Transverse colon (tissue), 4 donors: ENCODE data around the gene KRT13. TPM values are rescaled to one million over a fixed set of nuclear protein-coding genes. Genes with fewer than 3 reads are reported as not detected.

Experiments used
- DNase-seq: peaks from one replicate; pipeline ENCODE4 v3.0.0-alpha.2; 2019
- H3K27ac ChIP-seq, 4 donors: fragments of 200-600 bp; sonication (generic); 2 replicates each; pipeline ENCODE4 v1.5.1; 2016 to 2018; ENCODE audit warnings: inconsistent platforms in 4 of 4
- H3K27me3 ChIP-seq: fragments of 200-600 bp; sonication (generic); 2 replicates; pipeline ENCODE4 v1.5.1; 2017; ENCODE audit warnings: inconsistent platforms
- H3K36me3 ChIP-seq, 4 donors: fragments of 200-600 bp; sonication (generic); 2 replicates each; pipeline ENCODE4 v1.5.1; 2017 to 2019; ENCODE audit warnings: inconsistent platforms in 4 of 4
- H3K4me1 ChIP-seq, 4 donors: fragments of 200-600 bp; sonication (generic); 2 replicates each; pipeline ENCODE4 v1.5.1; 2017 to 2020; ENCODE audit warnings: inconsistent platforms in 4 of 4
- H3K4me3 ChIP-seq, 4 donors: fragments of 200-600 bp; sonication (generic); 1 replicate in 1 of 4; 2 replicates in 3 of 4; pipeline versions ENCODE4 v1.5.1 to v1.6.1; 2017 to 2019; ENCODE audit warnings: inconsistent platforms in 4 of 4
- H3K9me3 ChIP-seq, 2 donors: fragments of 200-600 bp; sonication (generic); 2 replicates each; pipeline ENCODE4 v1.5.1; 2017 to 2019; ENCODE audit warnings: inconsistent platforms in 2 of 2
- EP300 ChIP-seq: sonication (generic); formaldehyde crosslinking; IDR thresholded peaks from one replicate; pipeline ENCODE4 v1.6.1; 2017; ENCODE audit warnings: antibody characterized with exemption, low read depth
- POLR2A ChIP-seq: fragments of 450-650 bp; IDR thresholded peaks from one replicate; pipeline ENCODE4 v1.6.1; 2016; ENCODE audit warnings: antibody characterized with exemption, mild to moderate bottlenecking, moderate library complexity
- POLR2AphosphoS5 ChIP-seq, 3 donors: sonication (generic); formaldehyde crosslinking; IDR thresholded peaks; one replicate each; pipeline ENCODE4 v1.6.1; 2016; ENCODE audit warnings: antibody characterized with exemption in 3 of 3
- WGBS, 2 donors: methylation state at CpG; one replicate each; pipeline ENCODE4 v1.1.5; 2018; ENCODE audit warnings: low coverage in 1 of 2; 5-methylcytosine and 5-hydroxymethylcytosine counted together
- in situ Hi-C, 4 donors: fragments of 200-750 bp; cut with MboI; loops; one replicate each; pipeline versions ENCODE4 v1.15.0 to v1.15.1; 2017; ENCODE audit warnings: low sequenced_read_pairs in 3 of 4, low pct_ligation_motif_present in 1 of 4, low pct_unique_long_range_greater_than_20kb in 1 of 4
- intact Hi-C: fragments of 100-400 bp; cut with DNase I; formaldehyde crosslinking; loops from one replicate; pipeline ENCODE4 v1.15.1; 2023; ENCODE audit warnings: low total_unique reads
- total RNA-seq, 4 donors: library from RNA; depleted of rRNA; stranded (reverse); fragments of >200 nt; gene quantifications; one replicate each; pipeline ENCODE4 v1.1.0, GENCODE V29; 2016
- TF ChIP-seq, protein P1 (sequence below), 5 experiments: fragments of 200-600 bp in 3 of 5; fragments of 450-650 bp in 2 of 5; sonication (generic) in 3 of 5; IDR thresholded peaks; 1 replicate in 2 of 5; 2 replicates in 3 of 5; pipeline ENCODE4 v1.5.1; 2016 to 2017; ENCODE audit warnings: antibody characterized with exemption in 5 of 5, inconsistent platforms in 3 of 5, mild to moderate bottlenecking in 2 of 5, moderate library complexity in 1 of 5

KRT13 gene
- total RNA-seq, 4 donors from 2014 or later = 0.27 TPM; not detected in 3

DNA sequence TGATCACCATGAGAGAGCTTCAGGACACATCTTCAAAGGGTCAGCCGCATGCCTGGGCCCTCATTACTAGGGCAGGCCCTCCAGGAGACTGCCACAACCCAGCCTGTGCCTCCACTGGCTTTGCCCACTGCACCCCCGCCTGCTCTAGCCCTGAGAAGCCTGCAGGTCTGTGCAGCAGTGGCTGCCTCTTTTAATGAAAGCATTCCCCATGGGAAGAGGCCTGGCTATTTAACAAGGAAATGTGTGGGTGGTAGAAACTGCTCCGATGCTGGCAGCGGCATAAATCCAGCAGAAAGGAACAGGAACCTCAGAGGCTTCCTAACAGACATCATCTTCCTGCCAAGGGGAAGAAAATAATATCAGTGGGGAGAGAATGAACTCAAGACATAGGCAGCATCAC, 37.9 kb downstream of the KRT13 start:
- Histone ChIP-seq H3K9me3 (no peaks in the 10 kb centered on the region), H3K4me1 (no peaks in the 10 kb centered on the region), H3K27me3 (no peaks in the 10 kb centered on the region), H3K4me3 (no peak overlapping the region), H3K36me3 (no peaks in the 10 kb centered on the region), H3K27ac (no peak overlapping the region)
- no peak for TF ChIP-seq POLR2AphosphoS5 (IDR thresholded peaks at IDR 0.05)
- TF ChIP-seq, protein P1, sequence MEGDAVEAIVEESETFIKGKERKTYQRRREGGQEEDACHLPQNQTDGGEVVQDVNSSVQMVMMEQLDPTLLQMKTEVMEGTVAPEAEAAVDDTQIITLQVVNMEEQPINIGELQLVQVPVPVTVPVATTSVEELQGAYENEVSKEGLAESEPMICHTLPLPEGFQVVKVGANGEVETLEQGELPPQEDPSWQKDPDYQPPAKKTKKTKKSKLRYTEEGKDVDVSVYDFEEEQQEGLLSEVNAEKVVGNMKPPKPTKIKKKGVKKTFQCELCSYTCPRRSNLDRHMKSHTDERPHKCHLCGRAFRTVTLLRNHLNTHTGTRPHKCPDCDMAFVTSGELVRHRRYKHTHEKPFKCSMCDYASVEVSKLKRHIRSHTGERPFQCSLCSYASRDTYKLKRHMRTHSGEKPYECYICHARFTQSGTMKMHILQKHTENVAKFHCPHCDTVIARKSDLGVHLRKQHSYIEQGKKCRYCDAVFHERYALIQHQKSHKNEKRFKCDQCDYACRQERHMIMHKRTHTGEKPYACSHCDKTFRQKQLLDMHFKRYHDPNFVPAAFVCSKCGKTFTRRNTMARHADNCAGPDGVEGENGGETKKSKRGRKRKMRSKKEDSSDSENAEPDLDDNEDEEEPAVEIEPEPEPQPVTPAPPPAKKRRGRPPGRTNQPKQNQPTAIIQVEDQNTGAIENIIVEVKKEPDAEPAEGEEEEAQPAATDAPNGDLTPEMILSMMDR (IDR thresholded peaks at IDR 0.05) = no peak
- no peak for TF ChIP-seq EP300
- no peak for TF ChIP-seq POLR2A
- in situ Hi-C loops (no loop called here), intact Hi-C loops (no loop called here)
- DNase-seq = no peak
- 53 to 70% methylated on average over 2 to 4 of the region's 4 CpGs for WGBS, 2 donors

DNA sequence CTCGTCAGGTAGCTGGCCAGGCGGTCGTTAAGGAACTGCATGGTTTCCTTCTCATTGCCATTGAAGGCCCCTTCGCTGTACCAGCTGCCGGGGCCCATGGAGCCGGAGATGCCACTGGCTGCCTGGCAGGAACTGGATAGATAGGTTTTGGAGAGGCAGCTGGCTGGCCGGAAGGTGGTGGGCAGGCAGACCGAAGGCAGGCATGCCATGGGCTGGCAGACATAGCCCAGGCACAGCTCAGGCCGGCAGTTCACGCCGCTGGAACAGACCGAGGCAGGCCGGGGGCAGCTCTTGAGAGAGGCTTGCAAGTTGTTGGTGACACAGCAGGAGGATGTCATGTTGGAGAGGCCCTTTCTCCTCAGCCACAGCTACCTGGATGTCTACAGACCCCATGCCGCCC, 38.4 kb downstream of the KRT13 start, which contains the start of gene KRT32:
Gene KRT32 (minus strand): TSS at position 399 of the 400 bp plus-strand sequence. CDS start 61 bp downstream, at position 338.
- no peak for TF ChIP-seq POLR2A
- TF ChIP-seq POLR2AphosphoS5 (IDR thresholded peaks at IDR 0.05) = no peak
- TF ChIP-seq EP300 = no peak
- TF ChIP-seq, protein P1 (IDR thresholded peaks at IDR 0.05) = no peak
- in situ Hi-C loops (no loop called here), intact Hi-C loops (no loop called here)
- H3K4me3 ChIP-seq = no peak within 1 kb of the TSS
- no peaks in the 10 kb centered on the region for H3K9me3 ChIP-seq
- H3K27ac ChIP-seq = no peak within 1 kb of the TSS
- no peak for DNase-seq
- H3K27me3 ChIP-seq = no peaks in the 10 kb centered on the region
- WGBS, 2 donors = 87% methylated on average over 9 of the region's 14 CpGs; no CpG with 5 or more reads in 1 of the 2 donors
- H3K36me3 ChIP-seq = no peaks in the 10 kb centered on the region
- H3K4me1 ChIP-seq = no peaks in the 10 kb centered on the region

DNA sequence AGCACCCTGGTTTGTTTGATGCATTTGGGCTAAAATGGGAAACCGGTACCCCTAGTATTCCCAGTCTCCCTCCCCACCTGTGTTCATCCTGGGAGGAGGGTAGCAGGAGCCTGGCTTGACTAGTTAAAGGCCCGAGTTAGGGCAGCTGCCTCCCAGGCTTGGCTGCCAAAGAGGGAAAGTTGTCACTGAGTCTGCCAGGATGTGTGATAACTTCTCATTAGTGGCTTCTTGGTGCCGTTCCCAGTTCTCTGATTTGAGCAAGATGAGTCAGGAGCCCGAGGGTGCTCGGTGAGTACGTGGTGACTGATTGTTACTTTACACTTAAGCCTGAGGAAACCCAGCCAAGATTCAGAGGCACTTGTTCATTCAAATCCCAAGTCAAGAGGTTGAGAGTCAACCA, 40.7 kb downstream of the KRT13 start:
- Histone ChIP-seq H3K36me3 (no peaks in the 10 kb centered on the region), H3K27me3 (no peaks in the 10 kb centered on the region), H3K27ac (no peak overlapping the region), H3K4me3 (no peak overlapping the region), H3K4me1 (no peaks in the 10 kb centered on the region), H3K9me3 (no peaks in the 10 kb centered on the region)
- WGBS, 2 donors = 49% methylated on average over 6 of the region's 6 CpGs; no CpG with 5 or more reads in 1 of the 2 donors
- intact Hi-C loops (no loop called here), in situ Hi-C loops (no loop called here)
- TF ChIP-seq POLR2AphosphoS5 (IDR thresholded peaks at IDR 0.05) (no peak), EP300 (no peak), POLR2A (no peak)
- TF ChIP-seq, protein P1 (IDR thresholded peaks at IDR 0.05) = no peak
- DNase-seq = no peak

DNA sequence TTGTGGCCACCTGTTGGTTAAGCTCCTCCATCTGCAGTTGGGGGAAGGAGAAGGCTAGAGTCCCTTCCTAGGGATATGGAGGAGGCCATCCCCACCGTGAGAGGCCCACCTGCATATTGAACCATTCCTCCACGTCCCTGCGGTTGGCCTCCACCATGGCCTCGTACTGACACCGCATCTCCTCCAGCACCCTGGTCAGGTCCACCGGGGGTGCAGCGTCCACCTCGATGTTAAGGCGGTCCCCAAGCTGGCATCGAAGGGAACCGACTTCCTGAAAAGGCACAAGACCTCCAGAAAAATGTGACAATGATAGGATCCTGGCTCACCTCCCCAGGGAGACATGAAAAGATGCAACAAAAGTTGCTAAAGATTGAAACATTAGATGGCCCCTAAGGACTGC, 41.2 kb downstream of the KRT13 start:
- in situ Hi-C loops (no loop called here), intact Hi-C loops (no loop called here)
- Histone ChIP-seq H3K27ac (no peak overlapping the region), H3K4me3 (no peak overlapping the region), H3K9me3 (no peaks in the 10 kb centered on the region), H3K4me1 (no peaks in the 10 kb centered on the region), H3K36me3 (no peaks in the 10 kb centered on the region), H3K27me3 (no peaks in the 10 kb centered on the region)
- 84% methylated on average over 11 of the region's 11 CpGs; no CpG with 5 or more reads in 1 of the 2 donors for WGBS, 2 donors
- TF ChIP-seq, protein P1 (IDR thresholded peaks at IDR 0.05) = no peak
- TF ChIP-seq EP300 = no peak
- no peak for TF ChIP-seq POLR2A
- no peak for TF ChIP-seq POLR2AphosphoS5 (IDR thresholded peaks at IDR 0.05)
- DNase-seq = no peak
